CD4-positive, alpha-beta T cell (primary cell): ENCODE results near the gene MBNL2. TPM values are rescaled to one million over a fixed set of nuclear protein-coding genes. Genes with fewer than 3 reads are reported as not detected.

Experiments
- ATAC-seq: fragments of 200-7000 bp; cut with Tn5 transposase; one replicate; pipeline ENCODE4 v1.10.0; 2022; ENCODE audit warnings: mild to moderate bottlenecking; ENCODE audit not compliant: poor library complexity
- CTCF ChIA-PET: fragments of 350-600 bp; sonication (Branson Sonifier 250); formaldehyde crosslinking; loops from one replicate; lab custom pipeline; 2021; ENCODE audit warnings: antibody characterized with exemption, inconsistent platforms; lab: Charles Lee
- POLR2A ChIA-PET: fragments of 350-600 bp; sonication (Branson Sonifier 250); formaldehyde crosslinking; loops from one replicate; lab custom pipeline; 2021; ENCODE audit warnings: antibody characterized with exemption, inconsistent platforms; lab: Charles Lee
- DNase-seq, 14 experiments: peaks; one replicate each; pipeline ENCODE4 v3.0.0-alpha.2; 2013 to 2020; ENCODE audit warnings: mixed read lengths in 2 of 14
- H3K27ac ChIP-seq, 2 donors: one replicate each; pipeline versions ENCODE4 v1.5.1 to v1.7.0; 2013; ENCODE audit warnings: low read length in 2 of 2, low read depth in 1 of 2, mild to moderate bottlenecking in 1 of 2
- H3K27me3 ChIP-seq, 2 experiments: 1 replicate in 1 of 2; 2 replicates in 1 of 2; pipeline versions ENCODE4 v1.6.1 to v1.7.0; 2013; ENCODE audit warnings: low read length in 2 of 2, control low read depth in 1 of 2, mild to moderate bottlenecking in 1 of 2, moderate library complexity in 1 of 2; ENCODE audit not compliant: insufficient read depth in 2 of 2, control insufficient read depth in 1 of 2
- H3K36me3 ChIP-seq: one replicate; pipeline ENCODE4 v1.6.1; 2013; ENCODE audit warnings: low read length, control low read depth; ENCODE audit not compliant: insufficient read depth
- H3K4me1 ChIP-seq: one replicate; pipeline ENCODE4 v1.6.1; 2013; ENCODE audit warnings: low read length, control low read depth; ENCODE audit not compliant: insufficient read depth
- H3K4me3 ChIP-seq: one replicate; pipeline ENCODE4 v1.5.1; 2013; ENCODE audit warnings: mild to moderate bottlenecking, low read length, moderate library complexity
- H3K9me3 ChIP-seq, 2 experiments: 1 replicate in 1 of 2; 2 replicates in 1 of 2; pipeline versions ENCODE4 v1.6.1 to v1.7.0; 2013; ENCODE audit warnings: low read length in 2 of 2, mild to moderate bottlenecking in 2 of 2, control low read depth in 1 of 2, moderate library complexity in 1 of 2; ENCODE audit not compliant: control insufficient read depth in 1 of 2, insufficient read depth in 1 of 2
- H3K27ac Mint-ChIP-seq: one replicate; pipeline ENCODE4 v1.8.0; 2020; ENCODE audit warnings: mixed read lengths
- H3K27me3 Mint-ChIP-seq: one replicate; pipeline ENCODE4 v1.8.0; 2021; ENCODE audit warnings: mixed read lengths
- H3K36me3 Mint-ChIP-seq: one replicate; pipeline ENCODE4 v1.8.0; 2021; ENCODE audit warnings: low read depth, mixed read lengths
- H3K4me1 Mint-ChIP-seq: one replicate; pipeline ENCODE4 v1.8.0; 2021; ENCODE audit warnings: low read depth, mixed read lengths
- H3K4me3 Mint-ChIP-seq: one replicate; pipeline ENCODE4 v1.8.0; 2020; ENCODE audit warnings: mild to moderate bottlenecking, mixed read lengths
- H3K9me3 Mint-ChIP-seq: one replicate; pipeline ENCODE4 v1.8.0; 2020; ENCODE audit warnings: mixed read lengths
- intact Hi-C, 2 experiments: fragments of 100-400 bp; cut with DNase I in 1 of 2; cut with micrococcal nuclease in 1 of 2; formaldehyde crosslinking; loops; one replicate each; pipeline versions ENCODE4 v1.15.1 to v1.9.0; 2023 to 2025; cut with DNase I, micrococcal nuclease
- total RNA-seq, 174 experiments: library from RNA in 2 of 174; stranded (reverse) in 2 of 174; gene quantifications; one replicate each; pipeline ENCODE4 v1.2.3 and lab custom pipeline; 2021 to 2026
- TF ChIP-seq, protein P1 (sequence below): fragments of 200-600 bp; IDR thresholded peaks from one replicate; pipeline ENCODE4 v1.8.0; 2022; ENCODE audit warnings: antibody characterized with exemption, mild to moderate bottlenecking

Gene MBNL2
- total RNA-seq, 2 experiments from 2014 or later: 35.9 to 36.0 TPM

DNA sequence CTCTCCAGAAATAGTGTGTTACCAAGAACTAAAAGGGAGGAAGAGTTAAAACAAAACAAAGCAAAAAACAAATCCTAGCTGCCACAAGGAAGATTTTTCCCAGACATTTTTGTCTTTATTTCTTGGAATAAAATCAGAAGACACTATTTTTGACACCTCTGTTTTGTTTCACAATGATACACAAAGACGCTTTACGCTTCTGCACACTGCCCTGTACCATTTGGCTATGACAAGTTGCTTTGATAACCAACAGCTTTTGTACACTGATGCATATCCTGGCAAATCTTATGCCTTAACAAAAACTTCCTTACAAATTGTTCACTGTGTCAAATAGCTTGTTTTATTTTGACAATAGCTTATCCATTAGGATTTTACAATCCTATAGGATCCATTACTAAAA is 108.3 kb downstream of the MBNL2 start:
- peaks cover 27% of the 10 kb centered on the region for H3K4me1 Mint-ChIP-seq
- H3K36me3 Mint-ChIP-seq: peaks cover 26% of the 10 kb centered on the region
- TF ChIP-seq, protein P1, sequence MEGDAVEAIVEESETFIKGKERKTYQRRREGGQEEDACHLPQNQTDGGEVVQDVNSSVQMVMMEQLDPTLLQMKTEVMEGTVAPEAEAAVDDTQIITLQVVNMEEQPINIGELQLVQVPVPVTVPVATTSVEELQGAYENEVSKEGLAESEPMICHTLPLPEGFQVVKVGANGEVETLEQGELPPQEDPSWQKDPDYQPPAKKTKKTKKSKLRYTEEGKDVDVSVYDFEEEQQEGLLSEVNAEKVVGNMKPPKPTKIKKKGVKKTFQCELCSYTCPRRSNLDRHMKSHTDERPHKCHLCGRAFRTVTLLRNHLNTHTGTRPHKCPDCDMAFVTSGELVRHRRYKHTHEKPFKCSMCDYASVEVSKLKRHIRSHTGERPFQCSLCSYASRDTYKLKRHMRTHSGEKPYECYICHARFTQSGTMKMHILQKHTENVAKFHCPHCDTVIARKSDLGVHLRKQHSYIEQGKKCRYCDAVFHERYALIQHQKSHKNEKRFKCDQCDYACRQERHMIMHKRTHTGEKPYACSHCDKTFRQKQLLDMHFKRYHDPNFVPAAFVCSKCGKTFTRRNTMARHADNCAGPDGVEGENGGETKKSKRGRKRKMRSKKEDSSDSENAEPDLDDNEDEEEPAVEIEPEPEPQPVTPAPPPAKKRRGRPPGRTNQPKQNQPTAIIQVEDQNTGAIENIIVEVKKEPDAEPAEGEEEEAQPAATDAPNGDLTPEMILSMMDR: no peak
- no peaks in the 10 kb centered on the region for H3K9me3 Mint-ChIP-seq
- POLR2A ChIA-PET: no interaction called here
- H3K36me3 ChIP-seq: peaks cover 10% of the 10 kb centered on the region
- no peaks in the 10 kb centered on the region for H3K27me3 ChIP-seq
- no peak for DNase-seq
- H3K27me3 Mint-ChIP-seq: no peaks in the 10 kb centered on the region
- H3K27ac Mint-ChIP-seq: no peak overlapping the region
- H3K4me3 ChIP-seq: no peak overlapping the region
- ATAC-seq: no peak
- H3K4me1 ChIP-seq: no peaks in the 10 kb centered on the region
- H3K9me3 ChIP-seq: no peaks in the 10 kb centered on the region
- H3K4me3 Mint-ChIP-seq: no peak overlapping the region
- intact Hi-C loops: no loop called here
- H3K27ac ChIP-seq: no peak overlapping the region
- CTCF ChIA-PET: interaction anchor here (1.0 kb wide), 1 partner anchor 14 kb away, joined by 3 read pairs; no protein-coding TSS in a partner anchor

DNA sequence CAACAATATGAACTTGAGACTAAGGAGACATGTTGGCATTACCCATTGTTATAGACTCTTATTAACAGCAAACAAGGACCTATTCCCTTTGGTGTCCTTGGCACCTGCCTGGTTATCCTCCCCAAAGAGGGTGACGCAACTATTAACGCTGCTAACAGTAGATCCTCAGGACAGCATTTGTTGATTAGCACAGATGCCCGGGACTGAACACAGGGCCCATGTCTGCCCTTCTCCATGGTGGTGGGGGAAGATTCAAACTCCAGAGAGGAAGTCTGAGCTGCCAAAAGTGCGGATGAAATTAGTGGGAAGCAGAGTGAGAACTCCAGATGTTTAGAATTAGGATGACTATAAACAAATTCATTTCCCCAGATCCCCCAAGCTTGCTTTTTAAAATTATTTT is 110.6 kb downstream of the MBNL2 start:
- no peaks in the 10 kb centered on the region for H3K9me3 Mint-ChIP-seq
- TF ChIP-seq, protein P1: no peak
- DNase-seq: no peak
- POLR2A ChIA-PET: interaction anchor here (0.6 kb wide), 1 partner anchor 106 kb away, joined by 3 read pairs; no protein-coding TSS in a partner anchor
- H3K27me3 ChIP-seq: no peaks in the 10 kb centered on the region
- intact Hi-C loops: no loop called here
- peaks cover 20% of the 10 kb centered on the region for H3K4me1 Mint-ChIP-seq
- H3K4me3 ChIP-seq: no peak overlapping the region
- H3K27ac ChIP-seq: no peak overlapping the region
- peaks cover 30% of the 10 kb centered on the region for H3K36me3 ChIP-seq
- ATAC-seq: no peak
- H3K36me3 Mint-ChIP-seq: peaks cover 27% of the 10 kb centered on the region
- H3K27me3 Mint-ChIP-seq: no peaks in the 10 kb centered on the region
- peak overlapping the region; percentile 19 for H3K27ac Mint-ChIP-seq
- H3K4me3 Mint-ChIP-seq: no peak overlapping the region
- CTCF ChIA-PET: no interaction called here
- no peaks in the 10 kb centered on the region for H3K9me3 ChIP-seq
- no peaks in the 10 kb centered on the region for H3K4me1 ChIP-seq

DNA sequence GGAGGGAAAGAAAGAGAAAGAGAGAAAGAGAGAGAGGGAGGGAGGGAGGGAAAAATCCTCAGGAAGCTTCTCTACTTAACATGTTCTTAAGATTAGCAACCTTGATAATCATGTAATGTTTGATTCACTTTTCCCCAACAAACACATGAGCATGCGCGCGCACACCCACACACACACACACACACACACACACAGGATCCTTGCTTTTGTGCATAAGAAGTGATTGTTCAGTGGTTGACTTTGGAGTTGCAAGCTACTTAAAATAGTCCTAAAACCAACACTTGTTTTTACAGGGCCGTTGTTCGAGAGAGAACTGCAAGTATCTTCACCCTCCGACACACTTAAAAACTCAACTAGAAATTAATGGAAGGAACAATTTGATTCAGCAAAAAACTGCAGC is 111.8 kb downstream of the MBNL2 start:
- Histone ChIP-seq H3K4me3 (no peak overlapping the region), H3K4me1 (no peaks in the 10 kb centered on the region), H3K9me3 (no peaks in the 10 kb centered on the region), H3K27me3 (no peaks in the 10 kb centered on the region), H3K36me3 (peaks cover 38% of the 10 kb centered on the region), H3K27ac (no peak overlapping the region)
- CTCF ChIA-PET: interaction anchor here (1.5 kb wide), 1 partner anchor 224 kb away, joined by 4 read pairs; no protein-coding TSS in a partner anchor
- ATAC-seq: no peak
- H3K27me3 Mint-ChIP-seq: no peaks in the 10 kb centered on the region
- DNase-seq: no peak
- H3K9me3 Mint-ChIP-seq: no peaks in the 10 kb centered on the region
- POLR2A ChIA-PET: no interaction called here
- TF ChIP-seq, protein P1: no peak
- H3K4me1 Mint-ChIP-seq: peaks cover 20% of the 10 kb centered on the region
- no peak overlapping the region for H3K4me3 Mint-ChIP-seq
- H3K36me3 Mint-ChIP-seq: peaks cover 27% of the 10 kb centered on the region
- intact Hi-C loops: no loop called here
- no peak overlapping the region for H3K27ac Mint-ChIP-seq
